HEK293 (cell line): Measurements from ENCODE around the gene PARD3.

Experiments used
- CTCF ChIP-seq: fragments of 450-650 bp; formaldehyde crosslinking; IDR thresholded peaks from 2 replicates; pipeline ENCODE4 v1.5.1; 2016; ENCODE audit warnings: missing biosample characterization, missing genetic modification characterization
- PRDM4 ChIP-seq: fragments of 450-650 bp; formaldehyde crosslinking; IDR thresholded peaks from 2 replicates; pipeline ENCODE4 v1.5.1; 2017; ENCODE audit warnings: missing biosample characterization, missing genetic modification characterization
- YY1 ChIP-seq: fragments of 450-650 bp; formaldehyde crosslinking; IDR thresholded peaks from 2 replicates; pipeline ENCODE4 v1.5.1; 2018; ENCODE audit warnings: missing biosample characterization, missing genetic modification characterization
- ZBTB10 ChIP-seq: fragments of 450-650 bp; formaldehyde crosslinking; IDR thresholded peaks from 2 replicates; pipeline ENCODE4 v1.5.1; 2016; ENCODE audit warnings: missing biosample characterization, missing genetic modification characterization
- ZBTB21 ChIP-seq: fragments of 450-650 bp; formaldehyde crosslinking; IDR thresholded peaks from 2 replicates; pipeline ENCODE4 v1.5.1; 2017; ENCODE audit warnings: missing biosample characterization, missing genetic modification characterization
- ZNF146 ChIP-seq: fragments of 450-650 bp; formaldehyde crosslinking; IDR thresholded peaks from 2 replicates; pipeline ENCODE4 v1.5.1; 2016; ENCODE audit warnings: missing biosample characterization, missing genetic modification characterization
- ZNF223 ChIP-seq: fragments of 450-650 bp; formaldehyde crosslinking; IDR thresholded peaks from 2 replicates; pipeline ENCODE4 v1.5.1; 2016; ENCODE audit warnings: missing biosample characterization, missing genetic modification characterization
- ZNF398 ChIP-seq: fragments of 450-650 bp; formaldehyde crosslinking; IDR thresholded peaks from 2 replicates; pipeline ENCODE4 v1.5.1; 2017; ENCODE audit warnings: missing biosample characterization, missing genetic modification characterization
- ZNF404 ChIP-seq: fragments of 450-650 bp; formaldehyde crosslinking; IDR thresholded peaks from 2 replicates; pipeline ENCODE4 v1.5.1; 2017; ENCODE audit warnings: missing biosample characterization, missing genetic modification characterization
- ZNF529 ChIP-seq: fragments of 450-650 bp; formaldehyde crosslinking; IDR thresholded peaks from 2 replicates; pipeline ENCODE4 v1.5.1; 2017; ENCODE audit warnings: missing genetic modification characterization, missing biosample characterization; ENCODE audit not compliant: insufficient replicate concordance
- ZNF692 ChIP-seq: fragments of 450-650 bp; formaldehyde crosslinking; IDR thresholded peaks from 2 replicates; pipeline ENCODE4 v1.5.1; 2016; ENCODE audit warnings: missing biosample characterization, missing genetic modification characterization
- ZSCAN5A ChIP-seq: fragments of 450-650 bp; formaldehyde crosslinking; IDR thresholded peaks from 2 replicates; pipeline ENCODE4 v1.5.1; 2016; ENCODE audit warnings: missing biosample characterization, missing genetic modification characterization

GRCh38 chr10:34397324-34397723 lies 417.8 kb downstream of the PARD3 start:
- TF ChIP-seq ZSCAN5A (no peak), ZBTB10 (no peak), ZBTB21 (tag by site-specific recombination) (no peak), PRDM4 (no peak), ZNF146 (tag by site-specific recombination) (no peak), ZNF223 (no peak), CTCF (no peak), ZNF692 (tag by site-specific recombination) (no peak), YY1 (tag by site-specific recombination) (no peak), ZNF529 (tag by site-specific recombination) (no peak), ZNF398 (no peak), ZNF404 (tag by site-specific recombination) (no peak)
